Cardiac muscle cell (in vitro differentiated cells and primary cell): Measurements from ENCODE around the gene AMOTL1. TPM values are rescaled to one million over a fixed set of nuclear protein-coding genes. Genes with fewer than 3 reads are reported as not detected.
A peak's percentile ranks its signal among the peaks of the same experiment; 100 is the strongest.

Experiments used
- DNase-seq, 2 donors: peaks; one replicate each; pipeline versions ENCODE4 v3.0.0 to v3.0.0-alpha.2; 2010 to 2017; ENCODE audit warnings: low read depth in 1 of 2, low spot score in 1 of 2
- H3K27ac ChIP-seq: fragments of 200-600 bp; sonication (generic); 2 replicates; pipeline ENCODE4 v1.5.1; 2016
- H3K27me3 ChIP-seq: fragments of 200-600 bp; sonication (generic); 2 replicates; pipeline ENCODE4 v1.6.0; 2016; ENCODE audit warnings: control low read depth
- H3K36me3 ChIP-seq: fragments of 200-600 bp; sonication (generic); 2 replicates; pipeline ENCODE4 v1.5.1; 2016; ENCODE audit warnings: control low read depth
- H3K4me1 ChIP-seq: fragments of 200-600 bp; sonication (generic); 2 replicates; pipeline ENCODE4 v1.8.1; 2017; ENCODE audit warnings: low read depth, mild to moderate bottlenecking, mixed run types
- H3K4me3 ChIP-seq: fragments of 200-600 bp; sonication (generic); 2 replicates; pipeline ENCODE4 v1.5.1; 2016; ENCODE audit warnings: mild to moderate bottlenecking
- H3K9me3 ChIP-seq: fragments of 200-600 bp; sonication (generic); 2 replicates; pipeline ENCODE4 v1.5.1; 2017; ENCODE audit warnings: low read depth, mild to moderate bottlenecking, control low read depth
- polyA plus RNA-seq: library from polyadenylated mRNA; unstranded; fragments of >200 nt; fragmentation: Nextera tagmentation; extraction: Ambion mirVana; gene quantifications from 2 replicates; pipeline ENCODE4 v1.2.1, GENCODE V29; 2016
- total RNA-seq: library from RNA; depleted of rRNA; stranded (reverse); fragments of >200 nt; gene quantifications from 2 replicates; pipeline ENCODE4 v1.2.3, GENCODE V29; 2016
- TF ChIP-seq, protein P1 (sequence below): IDR thresholded peaks from 2 replicates; pipeline ENCODE4 v1.5.1; 2012; ENCODE audit warnings: low read depth, mild to moderate bottlenecking, low read length

Gene AMOTL1
- total and polyA plus RNA-seq, 2 experiments from 2014 or later = 1.2 to 5.1 TPM

DNA sequence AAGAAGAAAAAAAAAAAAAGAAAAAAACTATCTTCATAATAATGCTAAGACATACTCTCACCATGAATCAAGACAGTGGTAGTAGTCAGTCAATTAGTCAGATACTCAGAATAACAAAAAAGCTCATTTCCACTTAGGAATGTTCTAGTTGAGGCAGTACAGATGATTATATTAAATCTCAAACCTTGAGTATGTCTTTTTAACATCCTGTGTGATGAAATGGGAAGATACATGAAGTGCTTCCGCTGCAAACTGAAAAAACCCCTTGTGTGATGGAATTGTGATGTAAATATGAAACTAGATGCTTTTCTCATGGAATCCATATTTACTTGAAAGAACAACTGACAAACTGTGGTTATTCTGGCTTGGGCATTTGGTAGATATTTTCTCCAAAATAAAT is 13.7 kb downstream of the AMOTL1 start:
- Histone ChIP-seq H3K27ac (no peak overlapping the region), H3K4me3 (no peak overlapping the region), H3K27me3 (peaks cover 12% of the 10 kb centered on the region), H3K9me3 (no peaks in the 10 kb centered on the region), H3K4me1 (no peaks in the 10 kb centered on the region), H3K36me3 (no peaks in the 10 kb centered on the region)
- peak in 1 of 2 donors; percentile 49 for DNase-seq
- TF ChIP-seq, protein P1, sequence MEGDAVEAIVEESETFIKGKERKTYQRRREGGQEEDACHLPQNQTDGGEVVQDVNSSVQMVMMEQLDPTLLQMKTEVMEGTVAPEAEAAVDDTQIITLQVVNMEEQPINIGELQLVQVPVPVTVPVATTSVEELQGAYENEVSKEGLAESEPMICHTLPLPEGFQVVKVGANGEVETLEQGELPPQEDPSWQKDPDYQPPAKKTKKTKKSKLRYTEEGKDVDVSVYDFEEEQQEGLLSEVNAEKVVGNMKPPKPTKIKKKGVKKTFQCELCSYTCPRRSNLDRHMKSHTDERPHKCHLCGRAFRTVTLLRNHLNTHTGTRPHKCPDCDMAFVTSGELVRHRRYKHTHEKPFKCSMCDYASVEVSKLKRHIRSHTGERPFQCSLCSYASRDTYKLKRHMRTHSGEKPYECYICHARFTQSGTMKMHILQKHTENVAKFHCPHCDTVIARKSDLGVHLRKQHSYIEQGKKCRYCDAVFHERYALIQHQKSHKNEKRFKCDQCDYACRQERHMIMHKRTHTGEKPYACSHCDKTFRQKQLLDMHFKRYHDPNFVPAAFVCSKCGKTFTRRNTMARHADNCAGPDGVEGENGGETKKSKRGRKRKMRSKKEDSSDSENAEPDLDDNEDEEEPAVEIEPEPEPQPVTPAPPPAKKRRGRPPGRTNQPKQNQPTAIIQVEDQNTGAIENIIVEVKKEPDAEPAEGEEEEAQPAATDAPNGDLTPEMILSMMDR = no peak

DNA sequence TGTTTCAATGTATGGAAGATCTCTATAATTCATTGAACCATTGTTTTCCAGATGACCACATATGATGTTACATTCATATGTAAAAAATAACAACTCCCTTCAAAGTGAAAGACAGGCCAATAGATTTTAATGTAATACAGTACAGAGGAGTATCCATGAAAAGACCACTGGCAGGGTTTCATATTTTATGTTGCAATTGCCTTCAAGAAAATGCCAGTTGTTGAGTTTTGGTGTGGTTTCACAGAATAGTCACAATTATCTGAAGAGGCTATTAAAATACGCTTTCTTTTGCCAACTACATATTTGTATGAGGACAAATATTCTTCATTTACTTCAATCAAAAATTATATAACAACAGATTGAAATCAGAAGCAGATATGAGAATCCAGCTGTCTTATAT is 14.3 kb downstream of the AMOTL1 start:
- no peaks in the 10 kb centered on the region for H3K36me3 ChIP-seq
- H3K9me3 ChIP-seq = no peaks in the 10 kb centered on the region
- no peaks in the 10 kb centered on the region for H3K4me1 ChIP-seq
- DNase-seq = peak in 1 of 2 donors; percentile 62
- TF ChIP-seq, protein P1 = no peak
- H3K4me3 ChIP-seq = no peak overlapping the region
- H3K27ac ChIP-seq = no peak overlapping the region
- peaks cover 12% of the 10 kb centered on the region for H3K27me3 ChIP-seq

DNA sequence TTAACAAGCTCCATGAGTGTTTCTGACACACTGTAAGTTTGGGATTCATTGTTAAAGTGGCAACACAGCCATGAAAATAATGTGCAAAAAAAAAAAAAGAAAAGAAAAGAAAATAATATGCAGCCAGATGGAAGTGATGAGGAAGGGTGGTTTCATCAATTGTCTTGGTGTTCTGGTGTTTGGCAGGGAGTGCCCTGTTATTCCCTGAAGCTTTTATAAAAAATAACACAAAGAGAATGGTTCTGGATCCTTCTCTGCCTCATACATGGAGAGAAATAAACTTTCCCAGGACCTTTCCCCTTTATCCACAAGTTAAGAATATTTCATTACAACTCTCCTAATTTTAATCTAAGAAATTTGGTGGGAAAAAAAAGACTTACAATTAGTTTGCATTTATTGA is 16.7 kb downstream of the AMOTL1 start:
- Histone ChIP-seq H3K27me3 (peaks cover 15% of the 10 kb centered on the region), H3K4me3 (no peak overlapping the region), H3K27ac (no peak overlapping the region), H3K4me1 (no peaks in the 10 kb centered on the region), H3K36me3 (no peaks in the 10 kb centered on the region), H3K9me3 (no peaks in the 10 kb centered on the region)
- DNase-seq = no peak
- TF ChIP-seq, protein P1 = no peak

DNA sequence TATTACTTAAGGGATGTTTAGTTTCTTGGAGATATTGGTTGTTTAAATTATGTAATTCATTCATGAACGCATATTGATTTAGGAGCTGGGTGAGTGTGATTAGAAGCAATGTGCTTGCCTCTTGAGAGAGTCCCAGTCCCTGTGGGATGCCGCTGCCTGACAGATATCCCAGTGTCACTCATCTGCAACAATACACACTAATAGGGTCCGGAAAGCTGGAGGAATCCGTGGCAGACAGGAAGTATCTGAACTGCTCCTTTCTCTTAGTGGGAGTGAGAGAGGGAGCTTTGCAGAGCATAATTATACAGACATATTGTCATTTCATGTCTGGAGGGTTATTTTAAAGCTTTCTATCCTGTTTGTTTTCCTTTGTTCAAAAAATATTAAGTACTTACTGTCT is 17.4 kb downstream of the AMOTL1 start:
- no peak overlapping the region for H3K27ac ChIP-seq
- no peaks in the 10 kb centered on the region for H3K36me3 ChIP-seq

DNA sequence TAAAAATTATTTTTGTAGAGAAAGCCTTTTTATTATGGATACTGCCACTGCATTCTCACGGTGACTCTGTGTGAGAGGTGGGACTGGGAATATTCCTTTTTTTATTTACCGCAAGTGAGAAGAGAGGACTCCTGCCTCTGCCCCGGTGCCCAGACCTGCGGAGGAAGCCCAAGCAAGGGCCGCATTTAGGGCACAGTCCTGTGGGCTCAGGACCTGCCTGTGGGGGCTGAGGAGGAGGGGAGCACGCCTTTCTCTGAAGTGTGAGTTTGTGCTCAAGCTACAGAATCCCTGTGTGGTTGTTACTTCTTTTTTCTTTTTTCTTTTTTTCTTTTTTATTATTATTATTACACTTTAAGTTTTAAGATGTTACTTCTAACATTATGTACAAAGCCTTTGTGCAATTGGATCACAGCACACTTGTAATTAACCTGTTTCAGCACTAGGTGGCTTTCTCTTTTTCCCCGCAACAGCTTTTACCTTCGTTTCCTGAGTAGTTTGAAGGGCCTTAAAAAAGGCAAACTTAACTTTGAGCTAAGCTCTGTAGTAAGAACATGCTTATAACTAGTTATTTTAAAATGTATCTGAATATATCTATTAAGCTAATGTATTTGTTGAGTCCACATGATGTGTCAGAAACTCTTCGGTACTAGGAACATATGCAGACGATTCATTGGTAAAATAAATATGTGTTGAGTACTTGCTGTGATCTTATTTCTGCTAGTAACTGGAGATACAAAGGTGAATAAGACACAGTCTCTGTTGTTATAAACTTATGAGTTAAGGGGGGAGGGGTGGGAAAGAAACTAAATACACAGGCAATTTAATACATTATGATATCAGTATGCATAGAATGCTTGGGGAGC is 18.3 kb downstream of the AMOTL1 start:
- Histone ChIP-seq H3K9me3 (no peaks in the 10 kb centered on the region), H3K27ac (no peak overlapping the region), H3K27me3 (peaks cover 19% of the 10 kb centered on the region), H3K4me1 (no peaks in the 10 kb centered on the region), H3K36me3 (no peaks in the 10 kb centered on the region), H3K4me3 (no peak overlapping the region)
- TF ChIP-seq, protein P1 = peak; percentile 67
- DNase-seq = peak; percentile 47 to 72

More for the DNA sequence above, 17.4 kb downstream of the AMOTL1 start:
- Histone ChIP-seq H3K9me3 (no peaks in the 10 kb centered on the region), H3K4me1 (no peaks in the 10 kb centered on the region), H3K27me3 (peaks cover 19% of the 10 kb centered on the region), H3K4me3 (no peak overlapping the region)
- TF ChIP-seq, protein P1 = no peak
- DNase-seq = no peak
